Measurements from ENCODE around the gene CASZ1. TPM values are rescaled to one million over a fixed set of nuclear protein-coding genes. Genes with fewer than 3 reads are reported as not detected.

CASZ1 gene
- total and polyA plus RNA-seq, 10 of the 15 experiments (the other 5 are each of a cell fraction or from before 2014, with no cell fraction given), result 0.52 to 9.8 (median 3.7) TPM

DNA sequence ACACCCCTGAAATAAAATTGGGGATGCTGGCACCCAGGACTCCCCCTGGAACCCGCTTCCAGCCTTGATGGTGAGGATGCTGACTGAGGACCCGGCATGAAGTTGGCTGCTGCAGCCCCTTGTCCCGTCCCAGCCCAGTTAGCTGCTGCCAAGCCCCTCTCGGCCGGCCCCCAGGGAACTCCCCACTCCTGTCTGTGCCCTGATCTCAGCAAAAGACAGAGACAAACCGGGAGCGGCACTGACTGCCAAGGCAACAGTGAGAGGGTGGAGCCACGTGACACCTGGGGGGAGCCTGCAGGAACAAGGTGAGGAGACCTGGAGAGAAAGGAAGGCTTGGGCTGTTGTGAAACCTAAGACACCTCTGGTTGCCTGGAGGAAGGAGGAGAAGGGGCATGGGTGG is 24.7 kb downstream of the CASZ1 start:
- ChIA-PET CTCF (interaction anchor here (0.7 to 1.4 kb wide), 2 partner anchors 139 to 221 kb away, joined by 3 read pairs; no protein-coding TSS in a partner anchor), SMC1A (ENCODE audit: uncharacterized antibody, unreplicated experiment) (no interaction called here), RAD21 (ENCODE audit: unreplicated experiment) (interaction anchor here (1.0 kb wide), 1 partner anchor 12 kb away, joined by 3 read pairs; no protein-coding TSS in a partner anchor), POLR2A (no interaction called here)
- Histone ChIP-seq H3K4me3 (no peak overlapping the region), H2AFZ (ENCODE audit: control insufficient read depth, low read depth, low read length) (no peak overlapping the region), H3K79me2 (ENCODE audit: control insufficient read depth, insufficient read depth, low read length) (no peaks in the 10 kb centered on the region), H3K4me1 (ENCODE audit: control insufficient read depth, insufficient read depth, low read length) (no peaks in the 10 kb centered on the region), H3K9me3 (replicated peaks; ENCODE audit: control insufficient read depth, insufficient read depth, low read length) (no peaks in the 10 kb centered on the region; the same call in 2 of the 3 replicates), H3K36me3 (ENCODE audit: control insufficient read depth in 2 of 2, insufficient read depth in 2 of 2, low read length in 1 of 2) (no peaks in the 10 kb centered on the region), H3K9ac (ENCODE audit: control insufficient read depth, insufficient read depth, low read length) (no peak overlapping the region), H3K4me2 (ENCODE audit: control insufficient read depth, insufficient read depth) (no peak overlapping the region), H4K20me1 (ENCODE audit: control insufficient read depth, insufficient read depth) (no peaks in the 10 kb centered on the region), H3K27me3 (replicated peaks in 1 of 2; ENCODE audit: control insufficient read depth in 2 of 2, insufficient read depth in 2 of 2, low read length in 1 of 2) (peaks cover 2 to 3% of the 10 kb centered on the region in 2 experiments; a peak in 2 of 4 replicates), H3K27ac (ENCODE audit: control insufficient read depth, insufficient read depth) (no peak overlapping the region)
- in situ Hi-C loops (cut with MboI), result no loop called here
- FAIRE-seq (no peak), ATAC-seq (no peak), DNase-seq (ENCODE audit: low read depth, low spot score) (no peak)
- 27% methylated on average over 8 of the region's 8 CpGs for WGBS (ENCODE audit: insufficient coverage, insufficient replicate concordance, low lambda C conversion rate, missing lambda C conversion rate)
- TF ChIP-seq ATF2 (IDR thresholded peaks at IDR 0.05; ENCODE audit: low read length) (no peak), IRF4 (IDR thresholded peaks at IDR 0.05; ENCODE audit: low read depth, low read length) (no peak), KAT2A (conservative IDR thresholded peaks at IDR 0.05; ENCODE audit: control insufficient read depth, low read depth, low read length) (no peak), TBL1XR1 (IDR thresholded peaks at IDR 0.05; ENCODE audit: low read depth, low read length) (no peak), ZZZ3 (IDR thresholded peaks at IDR 0.05; ENCODE audit: control insufficient read depth, insufficient read length, low read depth) (no peak), FOXK2 (IDR thresholded peaks at IDR 0.05) (no peak), MXI1 (IDR thresholded peaks at IDR 0.05; ENCODE audit: low read depth, low read length) (no peak), BHLHE40 (IDR thresholded peaks at IDR 0.05; ENCODE audit: borderline replicate concordance in 1 of 2, low read depth in 2 of 2, low read length in 1 of 2) (no peak), SREBF2 (IDR thresholded peaks at IDR 0.05; ENCODE audit: low read length) (no peak), RCOR1 (conservative IDR thresholded peaks at IDR 0.05; ENCODE audit: low read depth, low read length) (no peak)
- TF ChIP-seq, protein P1, sequence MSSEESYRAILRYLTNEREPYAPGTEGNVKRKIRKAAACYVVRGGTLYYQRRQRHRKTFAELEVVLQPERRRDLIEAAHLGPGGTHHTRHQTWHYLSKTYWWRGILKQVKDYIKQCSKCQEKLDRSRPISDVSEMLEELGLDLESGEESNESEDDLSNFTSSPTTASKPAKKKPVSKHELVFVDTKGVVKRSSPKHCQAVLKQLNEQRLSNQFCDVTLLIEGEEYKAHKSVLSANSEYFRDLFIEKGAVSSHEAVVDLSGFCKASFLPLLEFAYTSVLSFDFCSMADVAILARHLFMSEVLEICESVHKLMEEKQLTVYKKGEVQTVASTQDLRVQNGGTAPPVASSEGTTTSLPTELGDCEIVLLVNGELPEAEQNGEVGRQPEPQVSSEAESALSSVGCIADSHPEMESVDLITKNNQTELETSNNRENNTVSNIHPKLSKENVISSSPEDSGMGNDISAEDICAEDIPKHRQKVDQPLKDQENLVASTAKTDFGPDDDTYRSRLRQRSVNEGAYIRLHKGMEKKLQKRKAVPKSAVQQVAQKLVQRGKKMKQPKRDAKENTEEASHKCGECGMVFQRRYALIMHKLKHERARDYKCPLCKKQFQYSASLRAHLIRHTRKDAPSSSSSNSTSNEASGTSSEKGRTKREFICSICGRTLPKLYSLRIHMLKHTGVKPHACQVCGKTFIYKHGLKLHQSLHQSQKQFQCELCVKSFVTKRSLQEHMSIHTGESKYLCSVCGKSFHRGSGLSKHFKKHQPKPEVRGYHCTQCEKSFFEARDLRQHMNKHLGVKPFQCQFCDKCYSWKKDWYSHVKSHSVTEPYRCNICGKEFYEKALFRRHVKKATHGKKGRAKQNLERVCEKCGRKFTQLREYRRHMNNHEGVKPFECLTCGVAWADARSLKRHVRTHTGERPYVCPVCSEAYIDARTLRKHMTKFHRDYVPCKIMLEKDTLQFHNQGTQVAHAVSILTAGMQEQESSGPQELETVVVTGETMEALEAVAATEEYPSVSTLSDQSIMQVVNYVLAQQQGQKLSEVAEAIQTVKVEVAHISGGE (CRISPR knock-in tag; IDR thresholded peaks at IDR 0.05), result no peak
- BruUV-seq (replicated peaks), result no TSS peak
- intact Hi-C loops (cut with micrococcal nuclease; ENCODE audit: unreplicated experiment), result no loop called here
